ENCODE data around the gene ATXN2. TPM values are rescaled to one million over a fixed set of nuclear protein-coding genes. Genes with fewer than 3 reads are reported as not detected.
A peak's percentile ranks its signal among the peaks of the same experiment; 100 is the strongest.

ATXN2 gene
- total and polyA plus RNA-seq, 9 of the 15 experiments (the other 6 are each of a cell fraction or from before 2014, with no cell fraction given) = 16.8 to 67.8 (median 29.3) TPM

DNA sequence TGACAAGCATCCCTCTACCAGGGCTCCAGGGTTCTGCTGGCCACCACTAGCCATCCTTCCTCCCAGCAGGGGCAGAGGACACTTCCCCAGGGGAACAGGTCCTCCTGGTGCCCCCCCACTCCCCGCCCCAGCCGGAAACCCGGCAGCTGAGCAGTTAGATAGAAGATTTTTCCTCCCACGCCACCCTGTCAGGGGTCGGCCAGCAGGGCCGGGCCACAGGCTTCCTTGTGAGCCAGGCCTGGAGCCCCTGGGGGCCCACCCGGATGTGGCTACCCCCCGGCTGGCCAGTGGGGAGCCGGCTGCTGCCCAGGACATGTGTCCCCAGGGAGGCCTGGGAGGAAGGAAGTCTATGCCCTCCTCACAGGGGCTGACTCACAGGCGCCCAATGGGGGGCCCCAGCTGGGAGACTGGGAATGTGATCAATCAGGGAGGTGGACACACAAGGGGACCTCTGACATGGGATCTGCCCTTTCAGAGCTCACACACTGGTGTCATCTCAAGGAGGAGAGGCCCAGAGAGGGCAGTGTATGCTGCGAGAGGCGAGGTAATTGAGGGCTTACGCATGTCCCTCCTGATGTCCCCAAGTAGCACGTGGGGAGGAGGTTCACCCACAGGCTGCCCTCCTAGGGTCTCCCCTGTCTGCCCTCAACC is 189.2 kb downstream of the ATXN2 start (continued):
- TF ChIP-seq SNRNP70 (optimal IDR thresholded peaks at IDR 0.05; ENCODE audit: low read depth, low read length) (no peak), THRAP3 (IDR thresholded peaks at IDR 0.05; ENCODE audit: borderline replicate concordance) (no peak), KDM1A (IDR thresholded peaks at IDR 0.05) (peak; percentile 56 to 60; a peak in 2 of 4 replicates), XRCC4 (IDR thresholded peaks at IDR 0.05; ENCODE audit: extremely low read depth, insufficient read depth, insufficient read length) (no peak), HNRNPH1 (optimal IDR thresholded peaks at IDR 0.05; ENCODE audit: low read depth, low read length) (no peak), ZSCAN32 (CRISPR knock-in tag; IDR thresholded peaks at IDR 0.05) (no peak), ZBED1 (IDR thresholded peaks at IDR 0.05) (no peak), KAT2B (IDR thresholded peaks at IDR 0.05; ENCODE audit: low read depth, low read length) (no peak), SLC30A9 (CRISPR knock-in tag; IDR thresholded peaks at IDR 0.05) (no peak), CAMTA2 (CRISPR knock-in tag; conservative IDR thresholded peaks at IDR 0.05) (no peak), ZNF76 (CRISPR knock-in tag; IDR thresholded peaks at IDR 0.05; ENCODE audit: borderline replicate concordance) (0 out of 2 replicates have a peak, but pooled peaks have one; percentile 52), NR2F6 (CRISPR knock-in tag; IDR thresholded peaks at IDR 0.05) (no peak), RAD21 (CRISPR knock-in tag; conservative IDR thresholded peaks at IDR 0.05 in 1 of 2, IDR thresholded peaks at IDR 0.05 in 1 of 2) (no peak), MYBL2 (IDR thresholded peaks at IDR 0.05; ENCODE audit: low read depth) (no peak), MYBL2 (CRISPR knock-in tag; IDR thresholded peaks at IDR 0.05; ENCODE audit: borderline replicate concordance) (no peak), KLF1 (tag; IDR thresholded peaks at IDR 0.05) (no peak), U2AF2 (optimal IDR thresholded peaks at IDR 0.05; ENCODE audit: low read depth, low read length) (no peak), RFX5 (IDR thresholded peaks at IDR 0.05; ENCODE audit: low read depth, low read length) (no peak), NONO (IDR thresholded peaks at IDR 0.05; ENCODE audit: low read depth in 2 of 2, low read length in 1 of 2) (no peak), ZNF766 (CRISPR knock-in tag; conservative IDR thresholded peaks at IDR 0.05) (0 out of 2 replicates have a peak, but pooled peaks have one; percentile 19), ELF4 (CRISPR knock-in tag; IDR thresholded peaks at IDR 0.05) (no peak), SMARCA5 (IDR thresholded peaks at IDR 0.05) (no peak)
- TF ChIP-seq, protein P1, sequence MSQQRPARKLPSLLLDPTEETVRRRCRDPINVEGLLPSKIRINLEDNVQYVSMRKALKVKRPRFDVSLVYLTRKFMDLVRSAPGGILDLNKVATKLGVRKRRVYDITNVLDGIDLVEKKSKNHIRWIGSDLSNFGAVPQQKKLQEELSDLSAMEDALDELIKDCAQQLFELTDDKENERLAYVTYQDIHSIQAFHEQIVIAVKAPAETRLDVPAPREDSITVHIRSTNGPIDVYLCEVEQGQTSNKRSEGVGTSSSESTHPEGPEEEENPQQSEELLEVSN (IDR thresholded peaks at IDR 0.05; ENCODE audit: borderline replicate concordance in 1 of 2, extremely low read depth in 1 of 2, insufficient read depth in 1 of 2, insufficient read length in 1 of 2, low read depth in 1 of 2, low read length in 1 of 2, poor library complexity in 1 of 2, severe bottlenecking in 1 of 2) = peak in 1 of 2 experiments; percentile 29
- TF ChIP-seq, protein P2, sequence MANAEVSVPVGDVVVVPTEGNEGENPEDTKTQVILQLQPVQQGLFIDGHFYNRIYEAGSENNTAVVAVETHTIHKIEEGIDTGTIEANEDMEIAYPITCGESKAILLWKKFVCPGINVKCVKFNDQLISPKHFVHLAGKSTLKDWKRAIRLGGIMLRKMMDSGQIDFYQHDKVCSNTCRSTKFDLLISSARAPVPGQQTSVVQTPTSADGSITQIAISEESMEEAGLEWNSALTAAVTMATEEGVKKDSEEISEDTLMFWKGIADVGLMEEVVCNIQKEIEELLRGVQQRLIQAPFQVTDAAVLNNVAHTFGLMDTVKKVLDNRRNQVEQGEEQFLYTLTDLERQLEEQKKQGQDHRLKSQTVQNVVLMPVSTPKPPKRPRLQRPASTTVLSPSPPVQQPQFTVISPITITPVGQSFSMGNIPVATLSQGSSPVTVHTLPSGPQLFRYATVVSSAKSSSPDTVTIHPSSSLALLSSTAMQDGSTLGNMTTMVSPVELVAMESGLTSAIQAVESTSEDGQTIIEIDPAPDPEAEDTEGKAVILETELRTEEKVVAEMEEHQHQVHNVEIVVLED (CRISPR knock-in tag; IDR thresholded peaks at IDR 0.05) = no peak
- TF ChIP-seq, protein P3, sequence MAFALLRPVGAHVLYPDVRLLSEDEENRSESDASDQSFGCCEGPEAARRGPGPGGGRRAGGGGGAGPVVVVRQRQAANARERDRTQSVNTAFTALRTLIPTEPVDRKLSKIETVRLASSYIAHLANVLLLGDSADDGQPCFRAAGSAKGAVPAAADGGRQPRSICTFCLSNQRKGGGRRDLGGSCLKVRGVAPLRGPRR (CRISPR knock-in tag; IDR thresholded peaks at IDR 0.05) = no peak
- TF ChIP-seq, protein P4, sequence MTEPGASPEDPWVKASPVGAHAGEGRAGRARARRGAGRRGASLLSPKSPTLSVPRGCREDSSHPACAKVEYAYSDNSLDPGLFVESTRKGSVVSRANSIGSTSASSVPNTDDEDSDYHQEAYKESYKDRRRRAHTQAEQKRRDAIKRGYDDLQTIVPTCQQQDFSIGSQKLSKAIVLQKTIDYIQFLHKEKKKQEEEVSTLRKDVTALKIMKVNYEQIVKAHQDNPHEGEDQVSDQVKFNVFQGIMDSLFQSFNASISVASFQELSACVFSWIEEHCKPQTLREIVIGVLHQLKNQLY (CRISPR knock-in tag; conservative IDR thresholded peaks at IDR 0.05) = no peak

Measured in K562 (cell line).